GM21526 (cell line): ENCODE measurements around the gene RAB34.

Experiments used
- ATAC-seq: cut with Tn5 transposase; IDR thresholded peaks from one replicate; pipeline ENCODE4 v1.9.1; 2021; ENCODE audit warnings: moderate library complexity; ENCODE audit not compliant: unreplicated experiment, low FRiP score

The RAB34 gene

GRCh38 chr17:28712705-28713415 lies 4.8 kb downstream of the RAB34 start:
- no peak for ATAC-seq

DNA sequence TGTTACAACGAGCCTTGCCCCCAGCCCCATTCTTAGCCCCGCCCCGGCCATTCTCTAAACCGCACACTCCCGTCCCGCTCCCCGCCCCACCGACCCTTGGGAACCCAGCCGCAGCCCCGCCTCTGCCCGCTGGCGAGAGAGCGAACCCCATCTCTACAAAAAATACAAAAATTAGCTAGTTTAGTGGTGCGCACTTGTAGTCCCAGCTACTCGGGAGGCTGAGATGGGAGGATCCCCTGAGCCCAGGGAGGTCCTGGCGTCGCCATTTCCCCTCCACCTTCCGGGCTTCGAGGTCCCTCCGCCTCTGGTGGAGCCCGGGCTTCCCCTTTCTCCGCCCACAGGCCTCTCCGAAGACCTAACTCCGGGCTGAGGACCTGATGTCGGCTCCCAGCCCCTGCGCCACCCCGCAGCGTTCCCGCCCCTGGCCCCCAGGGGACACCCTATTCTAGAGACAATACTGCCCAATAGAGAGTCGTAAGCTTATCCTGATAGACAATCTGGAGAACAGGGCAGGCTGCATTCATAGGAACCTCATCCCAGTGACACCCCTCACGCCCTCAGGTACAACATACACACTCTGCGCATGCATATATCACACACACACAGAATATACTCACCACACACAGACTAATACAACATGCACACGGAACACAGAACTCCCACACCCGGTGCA lies 5.5 kb downstream of the RAB34 start:
- no peak for ATAC-seq

DNA sequence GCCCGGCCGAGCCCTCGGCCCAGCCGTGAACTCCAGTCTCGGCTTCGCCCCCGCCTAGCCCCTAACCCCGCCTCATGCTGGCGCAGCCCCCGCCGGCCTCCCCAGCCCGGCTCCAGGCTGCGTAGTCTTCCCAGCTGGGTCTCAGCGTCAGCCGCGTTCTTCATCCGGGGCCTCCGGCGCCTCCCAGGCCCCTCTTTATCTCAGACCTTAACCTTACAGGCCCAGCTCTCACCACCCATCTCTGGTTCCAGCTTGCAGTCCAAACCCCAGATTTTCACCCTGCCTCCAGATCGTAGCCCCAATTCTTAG lies 6.0 kb downstream of the RAB34 start, which contains the start of gene PROCA1:
PROCA1 (minus strand) TSS at position 166 of the 309 bp plus-strand sequence. CDS start 228 bp downstream, outside the sequence.
- ATAC-seq = no peak

DNA sequence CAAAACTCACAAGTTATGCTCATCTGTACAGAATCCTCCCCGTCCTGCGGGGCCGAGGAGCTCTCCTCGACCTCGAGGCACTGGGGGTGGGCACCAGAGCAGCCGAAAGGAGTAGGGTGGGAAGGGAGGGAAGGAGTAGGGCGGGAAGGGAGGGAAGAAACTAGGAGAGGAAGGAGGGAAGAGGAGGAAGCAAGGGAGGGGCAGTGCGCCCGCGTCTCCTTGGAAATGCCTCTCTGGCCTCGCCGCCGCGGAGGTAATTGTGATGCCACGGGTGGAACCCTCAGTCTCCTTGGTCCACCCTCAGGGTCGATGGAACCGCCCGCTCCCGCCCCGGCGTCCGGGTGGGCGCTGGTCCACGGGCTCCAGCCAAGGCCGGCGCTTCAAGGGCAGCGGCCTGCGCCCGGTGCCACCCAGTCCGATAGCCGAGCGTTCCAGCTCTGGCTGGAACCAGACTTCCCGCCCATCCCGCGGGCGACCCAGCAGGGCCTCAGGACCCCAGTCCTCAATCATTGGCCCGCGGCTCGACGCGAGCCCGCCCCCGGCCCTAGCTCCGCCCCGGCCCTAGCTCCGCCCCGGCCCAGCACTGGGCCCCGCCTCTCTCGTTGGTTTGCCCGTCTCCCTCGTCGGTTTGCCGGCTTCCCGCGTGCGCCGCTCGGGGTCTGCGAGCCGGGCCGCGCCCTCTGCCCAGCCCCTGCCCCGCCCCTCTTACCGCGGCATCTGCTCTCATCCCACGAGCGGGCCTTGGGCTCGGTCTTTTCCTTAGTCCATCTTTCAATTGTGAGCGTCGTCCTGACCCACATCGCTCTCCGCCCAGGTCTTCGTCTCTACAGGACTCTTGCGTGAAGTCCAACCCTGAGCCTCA lies 6.6 kb downstream of the RAB34 start:
- ATAC-seq = peak; percentile 55

- ATAC-seq = no peak
Observed at GRCh38 chr17:28707339-28707720, 10.3 kb downstream of the RAB34 start.

DNA sequence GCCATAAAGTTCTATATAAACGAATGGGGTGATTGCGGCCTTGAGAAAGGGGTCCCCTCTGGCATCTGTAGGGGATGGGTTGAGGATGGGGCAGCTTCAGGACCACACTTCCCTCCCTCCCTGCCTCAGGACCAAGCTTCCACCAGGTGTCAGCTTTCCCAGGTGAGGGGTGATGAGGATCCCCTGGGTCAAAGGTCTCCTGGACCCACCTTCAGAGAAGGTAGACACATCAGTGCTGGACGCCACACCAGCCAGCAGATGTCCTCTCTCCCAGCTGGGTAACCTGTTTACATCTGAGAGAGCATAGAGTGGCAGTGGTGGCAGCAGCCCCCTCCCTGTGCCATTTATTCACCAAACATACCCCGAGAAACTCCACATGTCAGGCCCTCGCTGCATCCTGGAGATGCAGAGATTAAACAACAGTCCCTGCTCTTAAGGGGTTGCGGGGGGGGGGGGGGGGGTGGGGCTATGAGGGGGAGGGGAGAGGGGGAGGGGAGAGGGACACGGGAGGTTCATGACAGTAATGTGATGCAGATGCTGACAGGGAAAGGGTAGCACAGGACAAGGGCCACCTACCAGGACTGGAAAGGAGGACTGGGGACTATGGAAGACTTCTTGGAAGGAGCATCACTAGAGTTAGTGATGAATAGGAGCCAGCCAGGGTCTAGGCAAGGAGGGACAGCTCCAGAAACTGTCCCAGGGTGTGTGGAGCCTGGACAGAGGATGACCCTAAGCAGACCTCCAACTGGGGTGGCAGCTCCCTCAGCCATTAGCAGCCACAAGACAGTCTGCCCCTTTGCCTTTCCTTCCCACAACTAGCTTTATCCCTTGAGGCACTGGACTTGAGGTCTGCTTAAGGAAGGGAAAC lies 11.0 kb downstream of the RAB34 start:
- no peak for ATAC-seq

DNA sequence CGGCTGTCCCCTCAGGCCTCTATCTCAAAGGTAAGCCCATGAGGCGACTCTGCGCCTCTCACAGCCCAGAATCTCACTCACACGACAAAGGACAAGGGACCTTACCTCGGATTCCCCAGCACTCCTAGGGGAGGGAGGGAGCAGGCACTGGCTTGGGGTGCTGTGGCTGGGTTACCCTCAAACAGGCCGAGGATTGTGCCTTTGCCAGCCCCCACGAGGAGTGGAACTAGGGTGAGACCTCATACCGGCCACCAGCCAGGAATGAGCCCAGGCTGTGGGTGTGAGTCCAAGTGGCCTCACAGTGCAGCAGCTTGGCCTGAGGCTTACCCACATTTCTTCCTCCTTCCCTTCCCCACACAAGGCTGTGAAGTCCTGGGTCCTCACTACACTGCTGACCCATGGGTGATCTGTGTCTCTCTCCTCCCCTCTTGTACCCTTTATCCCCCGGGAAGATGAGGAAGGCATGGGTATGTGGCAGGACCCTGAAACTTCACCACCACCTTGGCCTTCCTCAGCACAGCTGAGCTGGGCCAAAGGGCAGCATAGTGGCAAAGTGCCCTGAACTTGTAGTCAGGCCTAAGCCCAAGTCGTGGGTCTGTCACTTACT lies 11.8 kb downstream of the RAB34 start:
- ATAC-seq = no peak

DNA sequence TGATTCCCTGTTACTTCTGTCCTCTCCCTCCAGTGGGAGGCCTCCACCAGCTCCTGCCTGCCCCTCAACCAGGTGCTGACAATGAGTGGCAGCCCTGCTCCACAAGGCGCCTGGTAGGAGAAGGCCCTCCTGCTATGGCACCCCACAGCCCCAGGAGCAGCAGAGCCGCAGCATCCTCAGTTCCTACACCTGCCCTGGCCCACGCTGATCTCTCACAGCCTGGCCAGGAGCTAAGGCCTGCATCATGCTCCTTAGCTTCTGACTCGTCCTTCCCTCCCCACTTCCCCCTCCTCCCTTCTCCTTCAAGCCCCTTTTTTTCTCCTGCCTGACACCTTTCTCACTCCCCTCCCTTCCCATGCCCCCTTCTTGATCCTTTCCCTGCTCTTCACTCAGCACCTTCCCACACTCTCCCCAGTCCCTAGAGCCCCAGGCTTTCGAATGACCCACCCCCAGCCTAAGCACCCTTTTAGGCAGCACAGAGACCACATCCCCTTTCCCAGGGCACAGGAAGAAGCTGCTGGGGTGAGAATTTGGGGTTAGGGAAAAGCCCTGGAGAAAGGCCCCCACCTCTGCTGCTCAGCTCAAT lies 12.5 kb downstream of the RAB34 start:
- ATAC-seq = no peak

DNA sequence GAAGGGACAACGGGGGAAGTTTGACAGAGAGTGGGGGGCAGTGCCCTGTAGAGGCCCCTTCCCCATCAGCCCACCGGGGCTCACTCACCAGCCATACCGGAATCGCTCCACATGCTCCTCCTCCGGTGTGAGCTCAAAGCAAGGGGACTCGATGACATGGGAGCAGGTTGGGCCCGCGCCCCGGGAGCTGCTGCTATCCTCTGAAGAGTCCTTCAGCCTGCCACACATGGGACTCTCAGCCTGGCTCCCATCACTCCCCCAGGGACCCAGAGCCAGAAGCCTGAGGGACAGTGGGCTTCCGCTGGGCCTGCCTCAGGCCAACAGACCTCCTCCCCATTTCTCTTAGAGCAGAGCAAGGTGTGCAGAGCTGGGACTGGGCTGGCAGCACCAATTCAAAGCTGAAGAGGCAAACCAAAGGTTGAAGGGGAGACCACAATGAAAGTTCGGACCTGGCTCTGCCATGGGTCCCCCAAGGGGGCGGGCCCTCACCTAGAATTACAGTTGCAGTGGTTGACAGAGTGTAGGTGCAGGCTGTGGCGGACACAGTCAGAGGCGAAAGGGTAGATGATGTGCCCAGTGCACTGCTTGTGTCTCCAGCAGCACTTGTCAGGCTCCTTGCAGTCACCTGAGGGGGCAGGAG lies 13.3 kb downstream of the RAB34 start:
- no peak for ATAC-seq

DNA sequence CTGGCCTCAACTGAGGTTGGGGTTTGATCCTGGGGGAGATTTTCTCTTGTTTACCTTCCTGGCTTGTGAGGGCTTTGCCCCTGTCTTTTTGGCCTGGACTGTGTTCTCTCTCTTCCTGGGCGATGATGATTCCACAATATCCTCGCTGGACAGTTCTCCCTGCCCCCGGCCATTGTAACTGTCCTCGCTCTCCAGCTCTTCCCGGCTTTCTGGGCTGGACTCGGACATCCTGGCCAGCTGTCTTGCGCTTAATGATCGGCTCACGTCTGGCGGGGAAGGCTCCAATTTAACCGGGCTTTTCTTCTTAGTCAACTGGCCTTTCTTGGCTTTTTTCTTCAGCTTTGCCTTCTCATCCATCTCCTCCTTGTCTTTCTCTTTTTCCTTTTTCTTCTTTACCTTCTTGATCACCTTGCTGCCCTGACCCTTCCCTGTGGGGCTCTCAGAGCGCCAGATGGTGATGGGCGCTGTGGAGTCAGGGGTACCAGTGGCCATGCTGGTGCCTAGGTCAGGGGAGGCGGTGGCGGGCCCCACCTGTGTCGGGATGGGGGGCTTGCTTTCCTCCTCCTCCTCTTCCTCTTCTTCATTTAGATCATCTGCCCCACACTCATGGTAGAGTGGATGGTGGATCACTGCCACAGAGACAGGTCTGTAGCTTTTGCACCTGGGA lies 14.0 kb downstream of the RAB34 start:
- ATAC-seq = no peak

DNA sequence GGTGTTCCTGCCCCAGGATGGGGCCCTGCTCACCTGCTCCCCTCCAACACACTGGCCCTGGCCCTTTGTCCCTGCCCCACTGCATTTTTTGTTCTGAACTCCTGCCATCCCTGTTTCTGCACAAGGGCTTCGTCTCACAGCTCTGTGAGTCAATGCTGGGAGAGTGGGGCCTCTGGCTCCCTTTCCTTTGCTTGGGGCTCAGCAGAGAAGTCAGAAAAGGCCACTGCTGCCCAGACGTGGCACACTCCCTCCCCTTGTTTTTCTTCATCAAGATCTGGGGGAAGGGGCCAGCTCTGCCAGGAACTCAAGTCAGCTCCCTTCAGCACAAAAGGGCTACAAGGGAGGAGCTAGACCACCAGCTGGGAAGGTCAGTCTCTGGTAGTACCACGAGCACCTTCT lies 14.9 kb downstream of the RAB34 start:
- ATAC-seq = no peak

- ATAC-seq = no peak
Observed at GRCh38 chr17:28702026-28702751, 15.5 kb downstream of the RAB34 start.

DNA sequence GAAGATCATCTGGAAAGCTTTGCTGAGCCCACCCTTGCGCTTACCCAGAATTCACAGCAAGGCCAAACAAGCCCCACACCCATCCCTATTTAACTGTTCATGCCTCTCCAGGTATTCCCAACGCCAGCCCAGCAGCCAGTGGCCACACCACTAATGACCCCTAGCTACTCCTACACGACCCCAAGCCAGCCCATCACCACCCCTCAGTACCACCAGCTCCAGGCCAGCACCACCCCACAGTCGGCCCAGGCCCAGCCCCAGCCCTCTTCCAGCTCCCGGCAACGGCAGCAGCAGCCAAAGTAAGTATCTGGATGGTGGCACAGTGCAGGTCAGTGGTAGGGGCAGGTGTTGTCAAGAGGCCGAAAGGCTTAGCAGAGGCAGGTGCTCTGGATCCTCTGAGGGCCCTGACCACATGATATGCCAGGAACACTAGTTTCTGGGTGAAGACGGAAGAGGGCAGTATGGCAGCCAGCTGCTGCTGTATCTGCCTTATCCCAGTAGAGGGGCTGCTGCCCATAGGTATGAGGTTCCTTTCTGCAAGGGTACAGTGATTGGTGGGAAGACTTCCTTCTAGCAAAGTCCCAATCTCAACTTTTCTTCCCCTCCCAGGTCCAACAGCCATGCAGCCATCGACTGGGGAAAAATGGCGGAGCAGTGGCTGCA lies 16.7 kb downstream of the RAB34 start:
- no peak for ATAC-seq

DNA sequence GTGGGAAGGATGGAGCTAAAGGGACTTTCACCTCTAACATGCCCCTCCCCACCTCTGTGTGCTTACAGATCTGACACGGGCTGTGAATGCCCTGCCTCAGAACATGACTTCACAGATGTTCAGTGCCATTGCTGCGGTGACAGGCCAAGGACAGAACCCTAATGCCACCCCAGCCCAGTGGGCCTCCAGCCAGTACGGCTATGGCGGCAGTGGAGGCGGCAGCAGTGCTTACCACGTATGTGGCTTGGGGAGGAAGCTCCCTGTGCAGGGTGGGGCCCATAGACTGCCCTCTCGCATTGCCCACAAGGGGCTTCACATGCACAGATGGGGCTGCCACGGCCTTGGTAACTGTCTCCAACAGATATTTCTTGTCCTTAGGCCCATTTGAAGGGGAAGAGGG lies 17.4 kb downstream of the RAB34 start:
- ATAC-seq = no peak

DNA sequence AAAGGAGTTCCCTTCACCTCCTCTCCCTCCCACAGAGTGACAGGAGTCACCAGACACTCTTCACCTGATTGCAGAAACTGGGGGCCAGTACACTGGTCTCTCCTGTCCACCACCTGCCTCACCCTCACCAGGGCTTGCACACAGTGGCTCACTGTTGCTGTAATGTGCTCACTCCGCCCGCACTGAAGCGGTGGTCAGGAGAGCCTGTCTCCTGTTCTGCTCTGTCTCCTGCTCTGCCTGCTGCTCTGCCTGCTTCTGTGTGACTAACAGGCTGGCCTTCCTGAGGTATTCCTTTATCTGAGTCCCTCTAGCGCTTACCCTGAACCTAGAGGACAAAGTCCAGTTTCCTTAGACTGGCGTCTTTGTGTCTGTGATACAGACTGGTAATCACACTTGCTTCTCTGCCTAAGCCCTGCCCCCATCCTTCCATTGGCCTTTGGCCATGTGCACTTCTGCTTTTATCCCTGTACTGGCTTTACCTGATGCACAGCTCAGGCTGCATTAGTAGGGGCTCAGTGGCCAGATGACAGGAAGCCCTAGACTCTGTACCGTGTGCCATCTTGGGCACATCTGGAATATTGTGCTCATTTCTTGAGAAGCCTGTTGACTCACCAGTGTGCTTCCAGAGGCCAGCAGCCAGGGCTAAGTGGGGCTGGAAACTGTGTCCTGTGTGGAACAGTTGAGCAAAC lies 19.3 kb downstream of the RAB34 start:
- ATAC-seq = no peak

DNA sequence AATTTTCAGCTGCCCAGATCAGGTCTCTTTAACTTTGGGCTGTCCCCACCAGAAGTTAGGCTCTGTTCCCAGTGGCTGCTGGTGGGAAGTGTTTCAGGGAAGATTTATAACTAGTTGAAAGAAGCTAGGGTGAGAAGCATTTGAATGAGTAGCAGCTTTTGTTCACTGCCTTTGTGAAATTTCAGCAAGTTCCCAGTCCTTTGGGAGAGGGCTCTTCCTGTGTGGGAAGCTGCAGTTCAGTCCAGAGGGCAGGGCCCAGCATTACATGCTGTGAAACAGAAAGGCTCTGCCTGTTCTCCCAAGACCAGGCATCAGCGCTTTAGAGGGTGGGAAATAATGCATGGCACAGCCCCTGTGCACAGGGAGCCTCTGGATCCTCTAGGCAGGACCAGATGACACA lies 23.8 kb downstream of the RAB34 start:
- no peak for ATAC-seq

- no peak for ATAC-seq
Observed at GRCh38 chr17:28689011-28689410, 28.7 kb downstream of the RAB34 start.
